H1 (cell line): ENCODE data around the gene MS4A8. TPM values are rescaled to one million over a fixed set of nuclear protein-coding genes. Genes with fewer than 3 reads are reported as not detected.

ENCODE experiments used
- CTCF ChIA-PET: fragments of 300-600 bp; sonication (Branson Sonifier 250); formaldehyde crosslinking; loops from one replicate; lab custom pipeline; 2021; ENCODE audit not compliant: partially characterized antibody; lab: Charles Lee
- POLR2A ChIA-PET: fragments of 300-600 bp; sonication (Branson Sonifier 250); formaldehyde crosslinking; loops from one replicate; lab custom pipeline; 2021; ENCODE audit warnings: inconsistent platforms; ENCODE audit not compliant: partially characterized antibody; lab: Charles Lee
- DNase-seq, 2 experiments: peaks; one replicate each; pipeline versions ENCODE4 v3.0.0 to v3.0.0-alpha.2; 2010 to 2022; ENCODE audit warnings: low spot score in 2 of 2, low read depth in 1 of 2, mixed read lengths in 1 of 2
- FAIRE-seq: peaks from 2 replicates; lab custom pipeline; 2011; peaks lifted over from hg19 to GRCh38; lab: Jason Lieb, UNC
- H2AFZ ChIP-seq: 2 replicates; pipeline ENCODE4 v1.8.1; 2012; ENCODE audit warnings: low read length, inconsistent platforms
- H2AK5ac ChIP-seq: 2 replicates; pipeline ENCODE4 v1.6.1; 2013; ENCODE audit warnings: low read depth, low read length
- H2BK120ac ChIP-seq: replicated peaks from 2 replicates; pipeline ENCODE3; 2013; ENCODE audit warnings: low read depth, low read length, inconsistent platforms
- H2BK12ac ChIP-seq: 2 replicates; pipeline ENCODE4 v1.6.1; 2013; ENCODE audit warnings: low read depth, low read length
- H2BK15ac ChIP-seq: 2 replicates; pipeline ENCODE4 v1.6.1; 2013; ENCODE audit warnings: low read length
- H2BK20ac ChIP-seq: 2 replicates; pipeline ENCODE4 v1.6.1; 2013; ENCODE audit warnings: low read length
- H2BK5ac ChIP-seq: 2 replicates; pipeline ENCODE4 v1.6.1; 2013; ENCODE audit warnings: low read depth, low read length
- H3K14ac ChIP-seq: 2 replicates; pipeline ENCODE4 v1.6.1; 2013; ENCODE audit warnings: inconsistent platforms; ENCODE audit not compliant: insufficient read length
- H3K18ac ChIP-seq: 2 replicates; pipeline ENCODE4 v1.6.1; 2013; ENCODE audit warnings: low read length; ENCODE audit errors: extremely low read depth
- H3K23ac ChIP-seq: 2 replicates; pipeline ENCODE4 v1.6.1; 2013; ENCODE audit warnings: inconsistent platforms; ENCODE audit not compliant: insufficient read length
- H3K23me2 ChIP-seq: 2 replicates; pipeline ENCODE4 v1.6.1; 2013; ENCODE audit warnings: low read depth, low read length
- H3K27ac ChIP-seq: 2 replicates; pipeline ENCODE4 v1.6.1; 2011; ENCODE audit warnings: low read depth, low read length, inconsistent platforms
- H3K27me3 ChIP-seq, 4 experiments: replicated peaks in 1 of 4; 1 replicate in 1 of 4; 2 replicates in 3 of 4; pipeline versions ENCODE4 v1.6.1 to v1.8.1; 2011 to 2013; ENCODE audit warnings: low read length in 3 of 4, mild to moderate bottlenecking in 3 of 4, inconsistent platforms in 2 of 4, mixed read lengths in 2 of 4, moderate library complexity in 1 of 4; ENCODE audit not compliant: control insufficient read depth in 3 of 4, insufficient read depth in 3 of 4; ENCODE audit errors: extremely low read depth in 1 of 4
- H3K36me3 ChIP-seq, 4 experiments: 2 replicates each; pipeline versions ENCODE4 v1.6.1 to v1.8.1; 2011 to 2013; ENCODE audit warnings: mild to moderate bottlenecking in 4 of 4, low read length in 3 of 4, moderate library complexity in 2 of 4, control low read depth in 1 of 4, inconsistent platforms in 1 of 4; ENCODE audit not compliant: insufficient read depth in 4 of 4, control insufficient read depth in 2 of 4
- H3K4ac ChIP-seq: replicated peaks from 2 replicates; pipeline ENCODE3; 2013; ENCODE audit warnings: low read length, low read depth, mixed read lengths, inconsistent platforms; ENCODE audit not compliant: insufficient read length
- H3K4me1 ChIP-seq, 4 experiments: replicated peaks in 1 of 4; 1 replicate in 1 of 4; 2 replicates in 3 of 4; pipeline versions ENCODE4 v1.6.1 to v1.8.1; 2011 to 2013; ENCODE audit warnings: low read length in 3 of 4, inconsistent platforms in 2 of 4, mixed read lengths in 1 of 4; ENCODE audit not compliant: insufficient read depth in 4 of 4, control insufficient read depth in 3 of 4
- H3K4me2 ChIP-seq, 2 experiments: 2 replicates each; pipeline versions ENCODE4 v1.6.1 to v1.8.1; 2011 to 2013; ENCODE audit warnings: low read depth in 2 of 2, low read length in 2 of 2, control low read depth in 1 of 2, inconsistent platforms in 1 of 2, mild to moderate bottlenecking in 1 of 2; ENCODE audit not compliant: insufficient read depth in 1 of 2
- H3K4me3 ChIP-seq, 4 experiments: fragments of 200-600, 300-600 bp in 1 of 4; sonication (generic), shearing (Covaris generic), sonication (Bioruptor Twin) in 1 of 4; 2 replicates each; pipeline versions ENCODE4 v1.5.1 to v1.8.1; 2011 to 2016; ENCODE audit warnings: low read length in 4 of 4, low read depth in 3 of 4, control low read depth in 2 of 4, inconsistent platforms in 2 of 4, mild to moderate bottlenecking in 2 of 4, mixed read lengths in 1 of 4, moderate library complexity in 1 of 4; ENCODE audit not compliant: insufficient read depth in 2 of 4; ENCODE audit errors: extremely low read depth in 1 of 4
- H3K56ac ChIP-seq: replicated peaks from 2 replicates; pipeline ENCODE3; 2013; ENCODE audit warnings: low read depth, mild to moderate bottlenecking, mixed read lengths, low read length, inconsistent platforms; ENCODE audit not compliant: insufficient read length
- H3K79me1 ChIP-seq: 2 replicates; pipeline ENCODE4 v1.6.1; 2013; ENCODE audit warnings: low read depth, low read length, control low read depth
- H3K79me2 ChIP-seq, 2 experiments: 2 replicates each; pipeline versions ENCODE4 v1.6.1 to v1.8.1; 2012 to 2013; ENCODE audit warnings: low read length in 2 of 2, mild to moderate bottlenecking in 2 of 2, inconsistent platforms in 1 of 2; ENCODE audit not compliant: insufficient read depth in 2 of 2, control insufficient read depth in 1 of 2
- H3K9ac ChIP-seq, 4 experiments: replicated peaks in 1 of 4; 1 replicate in 1 of 4; 2 replicates in 3 of 4; pipeline versions ENCODE4 v1.6.1 to v1.8.1; 2011 to 2013; ENCODE audit warnings: low read depth in 3 of 4, low read length in 3 of 4, control low read depth in 2 of 4, mild to moderate bottlenecking in 2 of 4, moderate library complexity in 2 of 4, inconsistent platforms in 1 of 4; ENCODE audit errors: extremely low read depth in 1 of 4
- H3K9me3 ChIP-seq, 2 experiments: 2 replicates each; pipeline versions ENCODE4 v1.6.1 to v1.8.1; 2012 to 2013; ENCODE audit warnings: mild to moderate bottlenecking in 2 of 2, moderate library complexity in 2 of 2, control low read depth in 1 of 2, inconsistent platforms in 1 of 2, low read depth in 1 of 2, low read length in 1 of 2, mixed read lengths in 1 of 2; ENCODE audit not compliant: insufficient read depth in 2 of 2
- H4K20me1 ChIP-seq, 2 experiments: replicated peaks in 1 of 2; 2 replicates each; pipeline versions ENCODE3 to v1.8.1; 2011 to 2013; ENCODE audit warnings: inconsistent platforms in 2 of 2, low read length in 2 of 2, mild to moderate bottlenecking in 1 of 2; ENCODE audit not compliant: insufficient read depth in 2 of 2, control insufficient read depth in 1 of 2
- H4K5ac ChIP-seq: 2 replicates; pipeline ENCODE4 v1.6.1; 2013; ENCODE audit warnings: low read length, low read depth, mixed read lengths, inconsistent platforms; ENCODE audit not compliant: insufficient read length
- H4K8ac ChIP-seq: 2 replicates; pipeline ENCODE4 v1.8.0; 2013; ENCODE audit warnings: mild to moderate bottlenecking, moderate library complexity, low read length, inconsistent platforms; ENCODE audit not compliant: insufficient read depth; ENCODE audit errors: extremely low read depth
- H4K91ac ChIP-seq: replicated peaks from 2 replicates; pipeline ENCODE3; 2013; ENCODE audit warnings: low read length, mixed read lengths, inconsistent platforms; ENCODE audit not compliant: insufficient read length
- CBX5 ChIP-seq: fragments of 300-800, 300-1000 bp; sonication (generic); IDR thresholded peaks from 2 replicates; pipeline ENCODE4 v1.7.1; 2016; ENCODE audit warnings: antibody characterized with exemption, low read length, low read depth
- GTF2F1 ChIP-seq: IDR thresholded peaks from 2 replicates; pipeline ENCODE4 v1.6.1; 2012; ENCODE audit warnings: low read depth, low read length, improper control_type of control experiment, borderline replicate concordance
- POLR2A ChIP-seq, 2 experiments: IDR thresholded peaks; 1 replicate in 1 of 2; 2 replicates in 1 of 2; pipeline ENCODE4 v1.6.1; 2011; ENCODE audit warnings: low read depth in 2 of 2, low read length in 2 of 2, mild to moderate bottlenecking in 2 of 2; ENCODE audit errors: control extremely low read depth in 1 of 2
- TAF1 ChIP-seq: IDR thresholded peaks from 2 replicates; pipeline ENCODE4 v1.6.1; 2011; ENCODE audit warnings: mild to moderate bottlenecking, low read depth, low read length
- WGBS, 2 experiments: shearing (Covaris generic) in 1 of 2; methylation state at CpG; one replicate each; pipeline versions ENCODE4 v1.1.6 to v1.1.7; 2013 to 2015; ENCODE audit warnings: low lambda C conversion rate in 2 of 2, mixed read lengths in 2 of 2, inconsistent platforms in 1 of 2, low coverage in 1 of 2, missing lambda C conversion rate in 1 of 2; ENCODE audit not compliant: insufficient replicate concordance in 2 of 2, insufficient coverage in 1 of 2, insufficient read length in 1 of 2; ENCODE audit errors: extremely low coverage in 1 of 2, missing lambda C conversion rate in 1 of 2; 5-methylcytosine and 5-hydroxymethylcytosine counted together
- polyA plus RNA-seq, 7 experiments: library from polyadenylated mRNA; depleted of rRNA in 3 of 7; stranded (reverse) in 5 of 7; unstranded in 2 of 7; fragments of >200 nt in 5 of 7; fragments of 200-250 nt in 2 of 7; gene quantifications; 1 replicate in 5 of 7; 2 replicates in 1 of 7; 4 replicates in 1 of 7; pipeline versions ENCODE4 v1.2.1 to v1.2.3, GENCODE V29; 2011 to 2013; ENCODE audit warnings: missing spikeins in 2 of 7, mixed read lengths in 2 of 7
- total RNA-seq: library from RNA; stranded (reverse); fragmentation: NEBNext Ultra II Directional; extraction: Animal tissue kit (Norgen Biotek cat#: 25700); gene quantifications from 2 replicates; pipeline ENCODE4 v1.2.1, GENCODE V29; 2021

MS4A8 gene
- total and polyA plus RNA-seq, 2 of the 8 experiments (the other 6 are each of a cell fraction or from before 2014, with no cell fraction given) = not detected

DNA sequence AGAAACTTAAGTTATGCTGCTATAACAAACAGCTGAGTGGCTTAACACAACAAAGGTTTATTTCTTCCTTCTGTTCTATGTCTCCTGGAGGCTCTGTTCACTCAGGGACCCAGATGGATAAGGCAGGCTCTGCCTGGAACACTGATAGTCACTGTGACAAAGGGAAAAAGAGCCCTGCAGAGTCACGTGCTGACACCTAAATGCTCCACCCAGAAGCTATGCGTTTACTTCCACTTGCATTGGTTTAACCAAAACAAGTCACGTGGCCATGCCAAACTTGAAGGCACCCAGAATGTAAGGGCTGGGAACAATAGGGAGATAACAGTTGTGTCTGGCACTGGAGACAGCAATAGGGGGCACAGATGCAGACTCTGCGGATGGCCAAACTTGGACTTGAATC is 53.9 kb downstream of the MS4A8 start:
- no peak overlapping the region for H2BK120ac ChIP-seq
- H2BK12ac ChIP-seq = no peak overlapping the region
- POLR2A ChIA-PET = no interaction called here
- no peak overlapping the region for H2BK15ac ChIP-seq
- TF ChIP-seq TAF1 (no peak), GTF2F1 (no peak), POLR2A (IDR thresholded peaks at IDR 0.05; ENCODE audit: control extremely low read depth in 1 of 2, low read depth in 2 of 2, low read length in 2 of 2) (no peak), CBX5 (no peak)
- TF ChIP-seq, all 59 proteins: peak for 0
- FAIRE-seq (no peak), DNase-seq (no peak)
- Histone ChIP-seq H3K9ac (no peak overlapping the region), H3K27ac (no peak overlapping the region), H3K4me2 (no peak overlapping the region), H2AFZ (no peak overlapping the region), H4K91ac (no peak overlapping the region), H4K5ac (no peak overlapping the region), H2BK20ac (no peak overlapping the region), H2AK5ac (no peak overlapping the region), H3K4me1 (no peaks in the 10 kb centered on the region; a peak in 2 of 7 replicates), H3K4me3 (no peak overlapping the region), H3K56ac (no peak overlapping the region), H3K79me1 (no peaks in the 10 kb centered on the region), H3K79me2 (no peaks in the 10 kb centered on the region), H3K36me3 (no peaks in the 10 kb centered on the region), H3K4ac (no peak overlapping the region), H3K14ac (no peak overlapping the region), H3K23ac (no peak overlapping the region), H3K18ac (no peak overlapping the region), H3K27me3 (no peaks in the 10 kb centered on the region), H4K8ac (no peak overlapping the region), H3K23me2 (no peaks in the 10 kb centered on the region), H3K9me3 (0 out of 4 replicates have a peak, but pooled peaks cover 0 to 4% of the 10 kb centered on the region in 2 experiments), H2BK5ac (no peak overlapping the region), H4K20me1 (no peaks in the 10 kb centered on the region)
- WGBS, 2 experiments = 83% methylated on average over 4 of the region's 4 CpGs; no CpG with 5 or more reads in 1 of the 2 experiments
- CTCF ChIA-PET = interaction anchor here (0.6 to 3.2 kb wide), 7 partner anchors 10 to 53 kb away, joined by 4 to 35 read pairs (median 10); partner anchors contain the start of gene MS4A8
